Nephron progenitor cell (in vitro differentiated cells): ENCODE measurements around the gene GSTCD.
"Not testable (repeated sequence)": the region's sequence is repeated elsewhere in the genome, so short reads cannot be mapped to it uniquely, and the experiment has no call there.

Experiments used
- DNase-seq: peaks from one replicate; pipeline ENCODE4 v3.0.0; 2021
- H3K27ac Mint-ChIP-seq: 2 replicates; pipeline ENCODE4 v1.8.0; 2021; ENCODE audit warnings: mild to moderate bottlenecking, moderate library complexity, mixed read lengths
- H3K27me3 Mint-ChIP-seq: 2 replicates; pipeline ENCODE4 v1.8.0; 2021; ENCODE audit warnings: mild to moderate bottlenecking, low read depth, mixed read lengths; ENCODE audit not compliant: poor library complexity
- H3K36me3 Mint-ChIP-seq: 2 replicates; pipeline ENCODE4 v1.8.0; 2021; ENCODE audit warnings: low read depth, mixed read lengths
- H3K4me1 Mint-ChIP-seq: 2 replicates; pipeline ENCODE4 v1.8.0; 2021; ENCODE audit warnings: mixed read lengths
- H3K4me3 Mint-ChIP-seq: 2 replicates; pipeline ENCODE4 v1.8.0; 2021; ENCODE audit warnings: mild to moderate bottlenecking, moderate library complexity, mixed read lengths
- H3K9me3 Mint-ChIP-seq: 2 replicates; pipeline ENCODE4 v1.8.0; 2021; ENCODE audit warnings: mild to moderate bottlenecking, moderate library complexity, mixed read lengths
- TF ChIP-seq, protein P1 (sequence below): fragments of 200-600 bp; sonication (generic); IDR thresholded peaks from 2 replicates; pipeline ENCODE4 v1.5.0; 2021; ENCODE audit warnings: antibody characterized with exemption

GSTCD gene

DNA sequence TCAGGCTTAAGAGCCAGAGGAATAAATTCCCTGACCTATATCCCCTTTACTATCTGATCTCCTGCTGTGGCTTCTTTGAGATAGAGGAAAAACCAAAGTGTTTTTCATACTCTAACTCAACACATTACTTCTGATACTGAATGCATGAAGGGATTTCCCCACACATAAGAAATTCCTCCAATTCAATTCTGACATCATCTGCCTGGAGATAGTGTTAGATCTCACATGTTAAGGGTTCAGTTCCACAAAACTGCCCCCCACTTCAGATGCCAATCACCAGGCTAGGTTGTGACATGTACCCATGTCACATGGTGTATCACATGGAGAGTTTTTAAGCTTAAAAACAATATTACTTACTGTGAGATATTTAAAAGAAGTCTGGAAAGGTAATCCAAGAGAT is 46.8 kb downstream of the GSTCD start:
- no peaks in the 10 kb centered on the region for H3K36me3 Mint-ChIP-seq
- no peak for DNase-seq
- H3K27ac Mint-ChIP-seq = no peak overlapping the region
- TF ChIP-seq, protein P1, sequence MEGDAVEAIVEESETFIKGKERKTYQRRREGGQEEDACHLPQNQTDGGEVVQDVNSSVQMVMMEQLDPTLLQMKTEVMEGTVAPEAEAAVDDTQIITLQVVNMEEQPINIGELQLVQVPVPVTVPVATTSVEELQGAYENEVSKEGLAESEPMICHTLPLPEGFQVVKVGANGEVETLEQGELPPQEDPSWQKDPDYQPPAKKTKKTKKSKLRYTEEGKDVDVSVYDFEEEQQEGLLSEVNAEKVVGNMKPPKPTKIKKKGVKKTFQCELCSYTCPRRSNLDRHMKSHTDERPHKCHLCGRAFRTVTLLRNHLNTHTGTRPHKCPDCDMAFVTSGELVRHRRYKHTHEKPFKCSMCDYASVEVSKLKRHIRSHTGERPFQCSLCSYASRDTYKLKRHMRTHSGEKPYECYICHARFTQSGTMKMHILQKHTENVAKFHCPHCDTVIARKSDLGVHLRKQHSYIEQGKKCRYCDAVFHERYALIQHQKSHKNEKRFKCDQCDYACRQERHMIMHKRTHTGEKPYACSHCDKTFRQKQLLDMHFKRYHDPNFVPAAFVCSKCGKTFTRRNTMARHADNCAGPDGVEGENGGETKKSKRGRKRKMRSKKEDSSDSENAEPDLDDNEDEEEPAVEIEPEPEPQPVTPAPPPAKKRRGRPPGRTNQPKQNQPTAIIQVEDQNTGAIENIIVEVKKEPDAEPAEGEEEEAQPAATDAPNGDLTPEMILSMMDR = no peak
- no peaks in the 10 kb centered on the region for H3K4me1 Mint-ChIP-seq
- H3K9me3 Mint-ChIP-seq = no peaks in the 10 kb centered on the region
- H3K27me3 Mint-ChIP-seq = no peaks in the 10 kb centered on the region
- H3K4me3 Mint-ChIP-seq = no peak overlapping the region

DNA sequence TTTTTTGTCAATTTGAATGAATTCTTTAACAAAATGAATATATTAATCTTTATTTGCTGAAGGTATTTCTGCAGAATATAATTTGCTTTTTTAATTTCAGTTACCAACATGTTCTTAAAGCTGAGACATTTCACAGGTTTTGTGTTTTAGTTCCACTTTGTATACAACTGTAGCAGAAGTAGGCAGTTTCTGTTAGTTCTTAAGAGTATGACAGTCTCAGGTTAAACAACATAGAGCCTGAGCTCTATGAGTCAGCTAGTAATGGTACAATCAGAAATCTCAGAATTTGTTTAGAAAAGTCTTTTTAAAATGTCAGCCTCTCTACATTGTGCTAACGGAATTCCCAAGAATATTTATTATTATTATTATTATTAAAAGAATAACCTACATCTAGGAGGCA is 50.4 kb downstream of the GSTCD start:
- H3K36me3 Mint-ChIP-seq = no peaks in the 10 kb centered on the region
- H3K27ac Mint-ChIP-seq = no peak overlapping the region
- TF ChIP-seq, protein P1 = no peak
- H3K4me3 Mint-ChIP-seq = no peak overlapping the region
- H3K9me3 Mint-ChIP-seq = no peaks in the 10 kb centered on the region
- H3K27me3 Mint-ChIP-seq = no peaks in the 10 kb centered on the region
- no peak for DNase-seq
- H3K4me1 Mint-ChIP-seq = no peaks in the 10 kb centered on the region

DNA sequence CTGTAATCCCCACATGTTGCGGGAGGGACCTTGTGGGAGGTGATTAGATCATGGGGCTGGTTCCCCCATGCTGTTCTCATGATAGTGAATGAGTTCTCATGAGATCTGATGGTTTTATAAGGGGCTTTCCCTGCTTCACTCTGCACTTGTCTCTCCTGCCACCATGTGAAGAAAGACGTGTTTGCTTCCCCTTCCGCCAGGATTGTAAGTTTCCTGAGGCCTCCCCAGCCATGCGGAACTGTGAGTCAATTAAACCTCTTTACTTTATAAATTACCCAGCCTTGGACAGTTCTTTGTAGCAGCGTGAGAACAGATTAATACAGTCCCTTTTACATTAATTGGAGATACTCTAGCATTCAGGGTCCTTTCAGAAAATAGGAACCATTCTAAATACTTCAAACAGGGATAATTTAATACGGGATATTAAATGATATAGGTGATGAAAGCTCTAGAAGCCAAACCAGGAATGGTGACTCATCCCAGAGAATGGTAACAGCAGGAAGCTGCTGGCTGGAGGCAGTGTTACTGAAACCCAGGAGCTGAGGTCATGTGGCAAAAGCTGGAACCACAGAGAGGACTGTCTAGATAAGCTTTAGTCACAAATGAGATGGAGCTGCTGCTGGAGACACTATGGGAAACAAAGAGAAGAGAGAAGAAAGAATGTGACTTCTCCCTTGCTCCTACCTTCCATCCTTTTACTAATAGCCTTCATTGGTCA is 57.3 kb downstream of the GSTCD start:
- Mint-ChIP-seq H3K4me3 (no peak overlapping the region), H3K27ac (no peak overlapping the region), H3K4me1 (no peaks in the 10 kb centered on the region), H3K27me3 (no peaks in the 10 kb centered on the region), H3K9me3 (peaks cover 16% of the 10 kb centered on the region), H3K36me3 (peaks cover 48% of the 10 kb centered on the region)
- TF ChIP-seq, protein P1 = no peak
- no peak for DNase-seq

DNA sequence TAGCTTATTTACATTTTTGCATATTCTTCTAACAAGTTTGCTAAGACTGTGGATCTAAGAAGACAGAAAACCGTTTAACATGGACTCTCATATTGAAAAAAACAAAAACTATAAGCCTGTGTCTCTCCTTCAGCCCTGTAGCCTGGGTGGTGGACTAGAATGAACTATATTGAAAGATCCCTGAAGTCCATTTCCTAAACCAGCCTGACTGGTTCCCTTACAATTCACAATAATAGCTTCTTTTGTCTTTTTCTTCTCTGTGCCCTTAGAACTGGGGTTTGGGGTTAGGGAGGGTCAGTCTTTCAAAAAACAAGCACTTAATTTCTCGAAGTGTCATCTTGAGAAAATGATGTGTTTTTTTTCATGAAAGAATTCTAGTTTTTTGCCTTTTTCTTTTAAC is 59.0 kb downstream of the GSTCD start:
- DNase-seq = no peak
- H3K27me3 Mint-ChIP-seq = no peaks in the 10 kb centered on the region
- H3K36me3 Mint-ChIP-seq = peaks cover 65% of the 10 kb centered on the region
- H3K27ac Mint-ChIP-seq = no peak overlapping the region
- H3K9me3 Mint-ChIP-seq = peaks cover 34% of the 10 kb centered on the region
- no peaks in the 10 kb centered on the region for H3K4me1 Mint-ChIP-seq
- TF ChIP-seq, protein P1 = no peak
- H3K4me3 Mint-ChIP-seq = no peak overlapping the region

DNA sequence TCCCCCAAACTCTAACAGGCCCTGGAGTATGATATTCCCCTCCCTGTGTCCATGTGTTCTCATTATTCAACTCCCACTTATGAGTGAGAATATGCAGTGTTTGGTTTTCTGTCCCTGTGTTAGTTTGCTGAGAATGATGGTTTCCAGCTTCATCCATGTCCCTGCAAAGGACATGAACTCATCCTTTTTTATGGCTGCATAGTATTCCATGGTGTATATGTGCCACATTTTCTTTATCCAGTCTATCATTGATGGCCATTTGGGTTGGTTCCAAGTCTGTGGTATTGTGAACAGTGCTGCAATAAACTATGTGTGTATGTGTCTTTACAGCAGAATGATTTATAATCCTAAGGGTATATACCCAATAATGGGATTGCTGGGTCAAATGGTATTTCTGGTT is 61.9 kb downstream of the GSTCD start:
- not testable (repeated sequence) for H3K27me3 Mint-ChIP-seq, H3K4me3 Mint-ChIP-seq, H3K27ac Mint-ChIP-seq, DNase-seq, H3K4me1 Mint-ChIP-seq
- peaks cover 57% of the 10 kb centered on the region for H3K9me3 Mint-ChIP-seq
- peaks cover 89% of the 10 kb centered on the region for H3K36me3 Mint-ChIP-seq

DNA sequence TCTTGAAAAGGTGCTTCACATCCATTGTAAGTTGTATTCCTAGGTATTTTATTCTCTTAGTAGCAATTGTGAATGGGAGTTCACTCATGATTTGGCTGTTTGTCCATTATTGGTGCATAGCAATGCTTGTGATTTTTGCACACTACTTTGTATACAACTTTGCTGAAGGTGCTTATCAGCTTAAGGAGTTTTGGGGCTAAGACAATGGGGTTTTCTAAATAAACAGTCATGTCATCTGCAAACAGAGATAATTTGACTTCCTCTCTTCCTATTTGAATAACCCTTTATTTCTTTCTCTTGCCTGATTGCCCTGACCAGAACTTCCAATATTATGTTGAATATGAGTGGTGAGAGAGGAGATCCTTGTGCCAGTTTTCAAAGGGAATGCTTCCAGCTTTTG is 63.5 kb downstream of the GSTCD start:
- H3K27ac Mint-ChIP-seq, DNase-seq, H3K4me1 Mint-ChIP-seq, H3K27me3 Mint-ChIP-seq, H3K4me3 Mint-ChIP-seq: not testable (repeated sequence)
- Mint-ChIP-seq H3K36me3 (peaks cover 86% of the 10 kb centered on the region), H3K9me3 (peaks cover 53% of the 10 kb centered on the region)

DNA sequence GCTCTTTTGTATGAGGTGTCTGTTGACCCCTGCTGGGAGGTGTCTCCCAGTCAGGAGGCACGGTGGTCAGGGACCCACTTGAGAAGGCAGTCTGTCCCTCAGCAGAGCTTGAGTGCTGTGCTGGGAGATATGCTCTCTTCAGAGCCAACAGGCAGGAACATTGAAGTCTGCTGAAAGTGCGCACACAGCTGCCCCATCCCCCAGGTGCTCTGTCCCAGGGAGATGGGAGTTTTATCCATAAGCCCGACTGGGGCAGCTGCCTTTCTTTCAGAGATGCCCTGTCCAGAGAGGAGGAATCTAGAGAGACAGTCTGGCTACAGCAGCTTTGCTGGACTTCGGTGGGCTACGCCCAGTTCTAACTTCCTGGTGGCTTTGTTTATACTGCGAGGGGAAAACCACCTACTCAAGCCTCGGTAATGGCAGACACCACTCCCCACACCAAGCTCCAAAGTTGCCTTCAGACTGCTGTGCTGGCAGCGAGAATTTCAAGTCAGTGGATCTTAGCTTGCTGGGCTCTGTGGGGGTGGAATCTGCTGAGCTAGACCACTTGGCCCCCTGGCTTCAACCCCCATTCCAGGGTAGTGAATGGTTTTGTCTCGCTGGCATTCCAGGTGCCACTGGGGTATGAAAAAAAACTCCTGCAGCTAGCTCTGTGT is 67.3 kb downstream of the GSTCD start:
- Mint-ChIP-seq H3K27ac (peak overlapping the region; percentile 56), H3K36me3 (peaks cover 59% of the 10 kb centered on the region), H3K9me3 (peaks cover 40% of the 10 kb centered on the region)
- not testable (repeated sequence) for H3K4me3 Mint-ChIP-seq, H3K27me3 Mint-ChIP-seq, DNase-seq, H3K4me1 Mint-ChIP-seq
